ENCODE data around the gene TFF3. TPM values are rescaled to one million over a fixed set of nuclear protein-coding genes. Genes with fewer than 3 reads are reported as not detected.

Gene TFF3
- total RNA-seq, 4 donors from 2014 or later: 2.5 to 24.4 (median 9.3) TPM

GRCh38 chr21:42290505-42290904, 24.7 kb downstream of the TFF3 start:
- no peak overlapping the region for H3K4me3 ChIP-seq
- no peak overlapping the region for H3K27ac ChIP-seq (replicated peaks in 1 of 4)
- no peak for DNase-seq (ENCODE audit: extremely low spot score)
- H3K4me1 ChIP-seq: no peaks in the 10 kb centered on the region
- TF ChIP-seq POLR2A (IDR thresholded peaks at IDR 0.05; ENCODE audit: low read depth) (no peak), CTCF (IDR thresholded peaks at IDR 0.05) (no peak), EP300 (IDR thresholded peaks at IDR 0.05) (no peak), POLR2AphosphoS5 (IDR thresholded peaks at IDR 0.05) (no peak)
- 68% methylated on average over 3 of the region's 3 CpGs for WGBS
- intact Hi-C loops (cut with DNase I): no loop called here
- H3K27me3 ChIP-seq: no peaks in the 10 kb centered on the region
- peaks cover 34 to 92% (median 80%) of the 10 kb centered on the region in 4 donors for H3K36me3 ChIP-seq
- no peaks in the 10 kb centered on the region for H3K9me3 ChIP-seq

DNA sequence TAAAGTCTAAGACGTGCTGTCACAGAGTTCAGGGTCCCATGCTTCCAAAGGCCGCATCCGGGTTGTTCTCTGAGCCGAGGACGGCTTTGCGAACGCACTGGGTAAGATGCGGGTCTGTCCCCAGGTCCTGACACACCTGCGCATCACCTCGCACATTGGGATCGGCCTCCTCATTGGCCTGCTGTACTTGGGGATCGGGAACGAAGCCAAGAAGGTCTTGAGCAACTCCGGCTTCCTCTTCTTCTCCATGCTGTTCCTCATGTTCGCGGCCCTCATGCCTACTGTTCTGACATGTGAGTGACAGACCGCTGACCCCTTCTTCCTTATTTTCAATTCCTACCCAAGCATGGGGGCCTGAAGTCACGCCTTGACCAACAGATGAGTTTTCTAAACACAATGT, 25.3 kb downstream of the TFF3 start:
- Histone ChIP-seq H3K9me3 (no peaks in the 10 kb centered on the region), H3K4me1 (no peaks in the 10 kb centered on the region), H3K27ac (replicated peaks in 1 of 4) (no peak overlapping the region), H3K27me3 (no peaks in the 10 kb centered on the region), H3K36me3 (peaks cover 34 to 95% (median 82%) of the 10 kb centered on the region in 4 donors), H3K4me3 (no peak overlapping the region)
- intact Hi-C loops (cut with DNase I): no loop called here
- no peak for DNase-seq (ENCODE audit: extremely low spot score)
- 92% methylated on average over 18 of the region's 18 CpGs for WGBS
- TF ChIP-seq POLR2AphosphoS5 (IDR thresholded peaks at IDR 0.05) (no peak), POLR2A (IDR thresholded peaks at IDR 0.05; ENCODE audit: low read depth) (no peak), CTCF (IDR thresholded peaks at IDR 0.05) (no peak), EP300 (IDR thresholded peaks at IDR 0.05) (no peak)

GRCh38 chr21:42288962-42289361, 26.2 kb downstream of the TFF3 start:
- intact Hi-C loops (cut with DNase I): no loop called here
- Histone ChIP-seq H3K9me3 (no peaks in the 10 kb centered on the region), H3K4me1 (no peaks in the 10 kb centered on the region), H3K4me3 (no peak overlapping the region), H3K27me3 (no peaks in the 10 kb centered on the region), H3K36me3 (peaks cover 38 to 95% (median 82%) of the 10 kb centered on the region in 4 donors), H3K27ac (replicated peaks in 1 of 4) (no peak overlapping the region)
- WGBS: 95% methylated on average over 5 of the region's 5 CpGs
- no peak for DNase-seq (ENCODE audit: extremely low spot score)
- TF ChIP-seq POLR2AphosphoS5 (IDR thresholded peaks at IDR 0.05) (no peak), CTCF (IDR thresholded peaks at IDR 0.05) (no peak), EP300 (IDR thresholded peaks at IDR 0.05) (no peak), POLR2A (IDR thresholded peaks at IDR 0.05; ENCODE audit: low read depth) (no peak)

DNA sequence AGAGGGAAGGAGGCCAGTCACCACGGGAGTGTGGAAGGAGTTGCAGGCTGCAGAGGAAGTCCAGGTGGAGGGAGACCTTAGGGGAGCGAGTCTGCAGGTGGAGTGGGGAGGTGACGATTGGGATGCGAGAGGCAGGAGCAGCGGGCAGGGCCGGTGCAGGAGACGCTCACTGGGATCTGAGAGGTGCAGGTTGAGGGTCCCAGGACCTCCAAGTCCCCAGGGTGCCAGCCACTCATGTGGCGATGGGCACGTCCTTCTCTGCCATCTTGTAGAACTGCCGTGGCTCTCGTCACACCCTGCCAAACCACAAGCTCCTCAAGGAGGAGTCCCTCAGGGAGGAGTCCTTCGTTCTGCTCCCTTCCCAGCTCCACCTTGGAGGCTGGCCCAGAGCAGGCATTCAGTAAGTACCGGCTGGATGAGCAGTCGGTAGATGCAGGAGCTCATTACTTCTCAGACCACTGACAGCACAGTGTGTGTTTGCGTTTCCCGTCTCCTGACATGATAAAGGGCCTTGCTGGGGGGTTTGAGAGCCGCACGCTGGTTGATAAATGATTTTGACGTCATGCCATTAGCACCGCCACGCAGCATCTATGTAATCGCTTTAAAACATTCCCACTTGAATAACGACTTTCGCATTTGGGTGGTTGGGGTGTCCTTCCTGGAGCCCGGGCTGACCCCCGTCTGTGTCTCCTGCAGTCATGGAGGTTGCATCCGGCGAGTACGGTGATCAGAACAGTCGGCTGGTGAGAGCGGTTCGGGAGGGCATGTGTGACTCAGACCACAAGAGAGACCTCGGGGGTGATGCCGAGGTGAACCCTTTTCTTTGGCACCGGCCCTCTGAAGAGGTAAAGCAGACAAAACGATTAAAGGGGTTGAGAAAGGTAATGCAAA, 27.8 kb downstream of the TFF3 start:
- WGBS: 87% methylated on average over 36 of the region's 36 CpGs
- H3K4me3 ChIP-seq: no peak overlapping the region
- H3K27ac ChIP-seq (replicated peaks in 1 of 4): no peak overlapping the region
- TF ChIP-seq EP300 (IDR thresholded peaks at IDR 0.05): no peak
- no peak for TF ChIP-seq CTCF (IDR thresholded peaks at IDR 0.05)
- no peak for TF ChIP-seq POLR2A (IDR thresholded peaks at IDR 0.05; ENCODE audit: low read depth)
- no peak for TF ChIP-seq POLR2AphosphoS5 (IDR thresholded peaks at IDR 0.05)
- intact Hi-C loops (cut with DNase I): no loop called here
- H3K9me3 ChIP-seq: no peaks in the 10 kb centered on the region
- DNase-seq (ENCODE audit: extremely low spot score): no peak
- no peaks in the 10 kb centered on the region for H3K27me3 ChIP-seq
- H3K4me1 ChIP-seq: no peaks in the 10 kb centered on the region
- H3K36me3 ChIP-seq: peaks cover 42 to 94% (median 85%) of the 10 kb centered on the region in 4 donors
